H1 (cell line): ENCODE data around the gene MGAT5. TPM values are rescaled to one million over a fixed set of nuclear protein-coding genes. Genes with fewer than 3 reads are reported as not detected.

Experiments
- CEBPB ChIP-seq: IDR thresholded peaks from 2 replicates; pipeline ENCODE4 v1.6.1; 2012; ENCODE audit warnings: low read depth, low read length
- CHD7 ChIP-seq: fragments of 300-600 bp; sonication (generic); IDR thresholded peaks from 2 replicates; pipeline ENCODE4 v1.7.1; 2012; ENCODE audit warnings: low read length, moderate library complexity, mild to moderate bottlenecking, inconsistent platforms; ENCODE audit not compliant: insufficient replicate concordance
- HDAC2 ChIP-seq, 2 experiments: fragments of 300-600 bp in 1 of 2; sonication (generic) in 1 of 2; IDR thresholded peaks; 2 replicates each; pipeline ENCODE4 v1.6.1; 2011 to 2012; ENCODE audit warnings: low read depth in 2 of 2, low read length in 2 of 2, mild to moderate bottlenecking in 2 of 2, moderate library complexity in 2 of 2, borderline replicate concordance in 1 of 2, inconsistent platforms in 1 of 2
- MAX ChIP-seq: IDR thresholded peaks from 2 replicates; pipeline ENCODE4 v1.6.1; 2012; ENCODE audit warnings: inconsistent platforms
- RFX5 ChIP-seq: IDR thresholded peaks from 2 replicates; pipeline ENCODE4 v1.6.1; 2011; ENCODE audit warnings: low read depth, low read length, improper control_type of control experiment, borderline replicate concordance
- SIX5 ChIP-seq: IDR thresholded peaks from 2 replicates; pipeline ENCODE4 v1.6.1; 2011; ENCODE audit warnings: mild to moderate bottlenecking, low read depth, low read length
- SP2 ChIP-seq: IDR thresholded peaks from 2 replicates; pipeline ENCODE4 v1.6.1; 2012; ENCODE audit warnings: mild to moderate bottlenecking, low read length, inconsistent platforms
- SRF ChIP-seq: IDR thresholded peaks from 2 replicates; pipeline ENCODE4 v1.6.1; 2011; ENCODE audit warnings: mild to moderate bottlenecking, low read depth, low read length, moderate library complexity
- TAF1 ChIP-seq: IDR thresholded peaks from 2 replicates; pipeline ENCODE4 v1.6.1; 2011; ENCODE audit warnings: mild to moderate bottlenecking, low read depth, low read length
- YY1 ChIP-seq: IDR thresholded peaks from 2 replicates; pipeline ENCODE4 v1.6.1; 2011; ENCODE audit warnings: low read depth, mild to moderate bottlenecking, low read length
- polyA plus RNA-seq, 7 experiments: library from polyadenylated mRNA; depleted of rRNA in 3 of 7; stranded (reverse) in 5 of 7; unstranded in 2 of 7; fragments of >200 nt in 5 of 7; fragments of 200-250 nt in 2 of 7; gene quantifications; 1 replicate in 5 of 7; 2 replicates in 1 of 7; 4 replicates in 1 of 7; pipeline versions ENCODE4 v1.2.1 to v1.2.3, GENCODE V29; 2011 to 2013; ENCODE audit warnings: missing spikeins in 2 of 7, mixed read lengths in 2 of 7
- total RNA-seq: library from RNA; stranded (reverse); fragmentation: NEBNext Ultra II Directional; extraction: Animal tissue kit (Norgen Biotek cat#: 25700); gene quantifications from 2 replicates; pipeline ENCODE4 v1.2.1, GENCODE V29; 2021

MGAT5 gene
- total and polyA plus RNA-seq, 2 of the 8 experiments (the other 6 are each of a cell fraction or from before 2014, with no cell fraction given), result 11.2 to 49.2 TPM

GRCh38 chr2:134269972-134270735 is 16.3 kb downstream of the MGAT5 start (continued):
- no peak for TF ChIP-seq CHD7
- no peak for TF ChIP-seq SP2
- no peak for TF ChIP-seq SRF
- no peak for TF ChIP-seq RFX5
- TF ChIP-seq HDAC2 (IDR thresholded peaks at IDR 0.05; ENCODE audit: borderline replicate concordance in 1 of 2, low read depth in 2 of 2, low read length in 2 of 2), result no peak
- no peak for TF ChIP-seq TAF1
- no peak for TF ChIP-seq YY1
- no peak for TF ChIP-seq SIX5
- no peak for TF ChIP-seq MAX
- no peak for TF ChIP-seq CEBPB
- TF ChIP-seq, all 59 proteins: peak for 0
